Activated T-helper 9 cell treated with anti-CD3 and anti-CD28 coated beads, Interleukin-2, amount 50 U/mL, for 16 hours (primary cell): Measurements from ENCODE around the gene STXBP5L.
"Not testable (repeated sequence)": the region's sequence is repeated elsewhere in the genome, so short reads cannot be mapped to it uniquely, and the experiment has no call there.

ENCODE experiments used
- DNase-seq: peaks from one replicate; pipeline ENCODE4 v3.0.0-alpha.2; 2020; ENCODE audit warnings: low read depth

Gene STXBP5L

DNA sequence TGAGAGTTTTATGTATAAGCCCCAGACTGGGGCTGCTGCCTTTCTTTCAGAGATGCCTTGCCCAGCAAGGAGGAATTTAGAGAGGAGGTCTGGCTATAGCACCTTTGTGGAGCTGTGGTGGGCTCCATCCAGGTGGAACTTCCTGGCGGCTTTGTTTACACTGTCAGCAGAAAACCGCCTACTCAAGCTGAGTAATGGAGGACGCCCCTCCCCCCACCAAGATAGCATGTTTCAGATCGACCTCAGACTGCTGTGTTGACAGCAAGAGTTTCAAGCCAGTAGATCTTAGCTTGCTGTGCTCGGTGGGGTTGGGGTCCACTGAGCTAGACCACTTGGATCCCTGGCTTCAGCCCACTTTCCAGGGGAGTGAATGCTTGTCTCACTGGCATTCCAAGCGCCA is 155.6 kb downstream of the STXBP5L start:
- no peak for DNase-seq

- DNase-seq, result no peak
Observed at GRCh38 chr3:121064121-121064520, 156.1 kb downstream of the STXBP5L start.

GRCh38 chr3:121072133-121072532 is 164.1 kb downstream of the STXBP5L start:
- no peak for DNase-seq

DNA sequence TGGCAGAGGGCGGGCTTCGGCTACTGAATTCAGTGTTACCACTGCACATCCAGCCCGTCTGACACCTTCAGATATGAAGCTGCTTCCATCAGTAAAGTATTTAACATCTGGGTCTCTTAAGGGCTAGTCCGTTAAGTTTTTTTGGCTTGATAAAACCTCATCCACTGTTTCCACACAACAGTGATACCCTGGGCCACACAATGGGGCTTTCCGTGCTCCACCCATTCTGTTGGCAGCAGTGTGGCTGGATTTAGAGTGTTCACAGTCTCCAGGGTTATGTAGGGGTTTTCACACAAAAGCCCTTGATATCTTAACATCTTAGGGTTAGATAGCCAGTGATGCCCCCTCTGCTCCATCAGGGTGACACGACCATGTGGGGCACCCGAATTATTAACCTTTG is 165.0 kb downstream of the STXBP5L start:
- no peak for DNase-seq

GRCh38 chr3:121075191-121075590 is 167.2 kb downstream of the STXBP5L start:
- no peak for DNase-seq

DNA sequence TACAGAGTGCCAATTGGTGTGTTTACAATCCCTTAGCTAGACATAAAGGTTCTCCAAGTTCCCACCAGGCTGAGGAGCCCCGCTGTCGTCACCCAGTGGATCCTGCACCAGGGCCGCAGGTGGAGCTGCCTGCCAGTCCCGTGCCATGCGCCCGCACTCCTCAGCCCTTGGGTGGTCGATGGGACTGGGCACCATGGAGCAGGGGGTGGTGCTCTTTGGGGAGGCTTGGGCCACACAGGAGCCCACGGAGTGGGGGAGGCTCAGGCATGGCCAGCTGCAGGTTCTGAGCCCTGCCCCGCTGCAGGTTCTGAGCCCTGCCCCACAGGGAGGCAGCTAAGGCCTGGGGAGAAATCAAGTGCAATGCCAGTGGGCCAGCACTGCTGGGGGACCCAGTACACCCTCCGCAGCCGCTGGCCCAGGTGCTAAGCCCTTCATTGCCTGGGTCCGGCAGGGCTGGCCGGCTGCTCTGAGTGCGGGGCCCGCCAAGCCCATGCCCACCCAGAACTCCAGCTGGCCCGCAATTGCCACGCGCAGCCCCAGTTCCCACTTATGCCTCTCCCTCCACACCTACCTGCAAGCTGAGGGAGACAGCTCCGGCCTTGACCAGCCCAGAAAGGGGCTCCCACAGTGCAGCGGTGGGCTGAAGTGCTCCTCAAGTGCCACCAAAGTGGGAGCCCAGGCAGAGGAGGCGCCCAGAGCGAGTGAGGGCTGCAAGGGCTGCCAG is 170.5 kb downstream of the STXBP5L start:
- DNase-seq, result not testable (repeated sequence)

DNA sequence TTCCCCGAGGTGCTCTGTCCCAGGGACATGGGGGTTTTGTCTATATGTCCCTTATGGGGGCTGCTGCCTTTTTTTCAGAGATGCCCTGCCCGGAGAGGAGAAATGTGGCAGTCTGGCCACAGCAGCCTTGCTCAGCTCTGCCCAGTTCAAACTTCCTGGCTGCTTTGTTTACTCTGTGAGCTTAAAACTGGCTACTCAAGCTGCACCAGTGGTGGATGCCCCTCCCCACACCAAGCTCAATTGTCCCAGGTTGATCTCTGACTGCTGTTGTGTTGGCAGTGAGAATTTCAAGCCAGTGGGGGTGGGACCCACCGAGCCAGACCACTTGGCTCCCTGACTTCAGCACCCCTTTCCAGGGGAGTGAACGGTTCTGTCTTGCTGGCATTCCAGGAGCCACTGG is 188.9 kb downstream of the STXBP5L start:
- no peak for DNase-seq

GRCh38 chr3:121111086-121111485 is 203.1 kb downstream of the STXBP5L start:
- not testable (repeated sequence) for DNase-seq

- DNase-seq, result no peak
Observed at GRCh38 chr3:121111914-121112612, 204.1 kb downstream of the STXBP5L start.

- no peak for DNase-seq
Observed at GRCh38 chr3:121126033-121126706, 218.2 kb downstream of the STXBP5L start.

DNA sequence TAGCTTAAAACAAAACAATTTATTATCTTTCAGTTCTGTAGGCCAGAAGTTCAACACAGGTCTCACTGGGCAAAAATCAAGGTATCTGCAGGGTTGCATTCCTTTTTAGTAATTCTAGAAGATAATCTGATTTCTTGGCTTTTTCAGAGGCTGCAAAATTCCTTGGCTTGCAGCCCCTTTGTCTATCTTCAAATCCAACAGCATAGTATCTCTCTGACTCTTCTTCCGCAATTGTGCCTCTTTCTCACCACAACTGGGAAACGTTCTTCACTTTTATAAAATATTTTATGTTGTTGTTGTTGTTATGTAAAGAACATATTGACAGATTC is 218.7 kb downstream of the STXBP5L start:
- DNase-seq, result no peak

- no peak for DNase-seq
Observed at GRCh38 chr3:121152573-121152972, 244.6 kb downstream of the STXBP5L start.

DNA sequence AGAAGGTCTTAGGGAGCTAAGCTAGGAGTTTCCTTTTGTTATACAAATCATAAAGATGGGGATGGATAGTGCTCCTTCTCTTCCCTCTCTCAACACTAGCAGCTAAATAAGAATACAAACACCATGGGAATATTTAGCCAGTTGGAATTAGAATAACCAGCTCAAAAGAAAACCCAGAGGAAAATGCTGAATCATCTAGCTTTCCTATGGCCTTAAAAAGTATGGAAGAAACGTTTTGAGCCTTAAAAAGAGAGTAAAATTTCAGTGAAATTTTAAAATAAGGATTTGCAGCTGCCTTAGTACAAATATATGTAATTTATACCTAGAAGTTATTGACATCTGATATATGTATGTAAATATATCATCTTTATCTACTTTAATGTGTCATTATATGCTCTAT is 245.8 kb downstream of the STXBP5L start:
- no peak for DNase-seq

DNA sequence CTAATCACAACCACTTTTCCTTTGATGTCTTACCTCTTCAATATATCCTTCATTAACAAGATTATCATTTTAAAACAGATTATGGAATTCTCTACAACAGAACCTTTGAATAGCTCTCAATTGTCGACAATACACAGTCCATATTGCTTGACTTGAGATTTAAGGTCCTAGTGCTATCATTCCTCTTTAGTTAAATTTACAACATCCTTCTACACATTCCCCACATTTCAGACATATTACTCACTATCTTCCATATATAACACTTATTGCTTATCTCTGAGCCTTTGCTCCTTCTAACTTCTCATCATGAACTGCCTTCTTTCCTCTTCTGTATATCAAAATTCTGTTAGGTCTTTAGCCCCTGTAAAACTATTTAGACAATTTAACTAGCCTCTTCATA is 247.0 kb downstream of the STXBP5L start:
- no peak for DNase-seq

DNA sequence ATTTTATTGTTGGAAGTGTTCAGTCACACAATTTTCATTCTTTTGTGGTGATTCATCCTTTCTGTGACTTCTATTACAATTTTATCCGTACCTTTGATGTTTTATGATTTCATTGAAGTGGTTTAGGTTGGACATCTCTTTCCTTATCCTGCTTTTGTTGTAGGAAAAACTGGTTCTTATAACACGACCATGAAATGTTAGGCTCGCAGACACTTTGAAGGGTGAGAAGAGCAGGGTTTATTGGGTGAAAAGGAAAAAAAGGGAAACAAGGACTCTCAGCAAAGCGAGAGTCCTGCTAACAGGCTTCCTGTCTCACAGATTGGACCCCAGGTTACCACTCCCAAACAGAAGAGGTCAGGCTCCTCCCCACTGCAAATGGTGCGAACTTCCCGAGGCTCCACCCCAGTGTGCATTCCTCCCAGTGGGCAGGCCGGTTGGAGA is 257.4 kb downstream of the STXBP5L start:
- no peak for DNase-seq

DNA sequence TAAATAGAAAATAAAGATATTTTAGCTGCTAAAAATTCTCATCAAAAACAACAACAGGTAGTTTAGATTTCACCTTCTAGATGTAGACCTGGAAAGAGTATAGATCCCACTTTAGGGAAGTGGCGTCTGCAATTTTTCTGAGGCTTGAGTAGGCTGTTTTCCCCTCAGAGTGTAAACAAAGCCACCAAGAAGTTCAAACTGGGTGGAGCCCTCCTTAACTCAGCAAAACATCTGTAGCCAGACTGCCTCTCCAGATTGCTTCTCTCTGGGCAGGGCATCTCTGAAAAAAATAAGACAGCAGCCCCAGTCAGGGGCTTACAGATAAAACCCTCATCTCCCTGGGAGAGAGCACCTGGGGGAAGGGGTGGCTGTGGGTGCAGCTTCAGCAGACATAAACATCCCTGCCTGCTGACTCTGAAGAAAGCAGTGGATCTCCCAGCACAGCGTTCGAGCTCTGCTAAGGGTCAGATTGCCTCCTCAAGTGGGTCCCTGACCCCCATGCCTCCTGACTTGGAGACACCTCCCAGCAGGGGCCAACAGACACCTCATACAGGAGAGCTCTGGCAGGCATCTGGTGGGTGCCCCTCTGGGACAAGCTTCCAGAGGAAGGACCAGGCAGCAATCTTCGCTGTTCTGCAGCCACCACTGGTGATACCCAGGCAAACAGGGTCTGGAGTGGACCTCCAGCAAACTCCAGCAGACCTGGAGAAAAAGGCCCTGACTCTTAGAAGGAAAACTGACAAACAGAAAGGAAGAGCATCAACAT is 259.6 kb downstream of the STXBP5L start:
- DNase-seq, result no peak

DNA sequence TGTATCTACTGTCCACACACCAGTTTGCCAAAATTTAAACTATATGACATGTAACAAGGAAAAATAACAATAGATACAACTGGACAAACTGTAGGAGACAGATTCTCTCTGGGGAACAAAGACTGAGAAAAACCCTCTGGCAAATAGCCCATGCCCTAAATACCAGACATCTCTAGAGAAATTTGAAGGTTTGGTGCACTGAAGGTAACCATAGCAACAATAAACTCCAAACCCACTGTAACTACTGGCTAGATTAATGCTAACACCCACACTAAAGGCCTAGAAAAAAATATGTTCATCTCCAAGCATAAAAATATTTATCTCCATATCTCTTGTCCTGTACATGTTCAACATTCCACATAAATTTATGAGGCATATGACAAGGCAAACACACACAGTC is 267.1 kb downstream of the STXBP5L start:
- no peak for DNase-seq

- DNase-seq, result not testable (repeated sequence)
Observed at GRCh38 chr3:121190626-121191025, 282.6 kb downstream of the STXBP5L start.

GRCh38 chr3:121202573-121202972 is 294.6 kb downstream of the STXBP5L start:
- DNase-seq, result no peak

DNA sequence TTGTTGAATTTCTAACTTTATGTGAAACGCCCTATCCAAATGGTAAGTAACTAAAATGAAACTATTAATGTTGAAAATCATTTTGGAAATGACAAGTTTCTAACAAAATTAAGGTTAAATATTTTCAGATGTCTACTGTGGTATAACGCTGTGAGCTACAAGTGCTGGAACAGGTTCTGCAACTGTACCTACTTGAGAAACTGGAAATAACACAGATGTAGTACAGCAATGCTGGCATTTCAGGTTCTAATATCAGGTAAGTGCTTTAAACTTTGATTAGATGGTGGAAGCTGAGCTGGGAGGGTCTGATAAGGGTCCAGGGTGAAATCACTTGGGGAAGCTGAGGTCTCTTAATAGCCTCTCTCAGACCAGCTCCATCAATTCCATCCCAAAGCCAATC is 315.1 kb downstream of the STXBP5L start:
- no peak for DNase-seq

DNA sequence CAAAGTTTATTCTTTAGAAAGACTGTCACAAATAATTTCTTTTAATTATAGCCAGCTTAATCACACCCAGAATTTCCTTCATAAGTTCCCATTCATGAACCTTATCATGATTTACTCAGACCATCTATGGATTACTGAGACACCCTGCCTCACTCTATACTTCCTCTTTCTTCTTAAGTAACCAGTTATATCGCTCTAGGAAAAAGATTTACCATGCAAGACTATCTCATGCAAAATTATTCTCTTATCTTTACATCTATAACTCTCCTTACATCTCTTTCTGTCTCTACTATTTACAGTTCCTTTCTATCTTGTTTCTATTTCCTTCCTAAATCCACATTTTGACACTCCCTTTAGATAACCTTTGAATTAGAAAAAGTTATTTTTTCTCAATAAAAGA is 321.0 kb downstream of the STXBP5L start:
- DNase-seq, result no peak

GRCh38 chr3:121230194-121230593 is 322.2 kb downstream of the STXBP5L start:
- DNase-seq, result not testable (repeated sequence)

GRCh38 chr3:121231872-121232271 is 323.9 kb downstream of the STXBP5L start:
- DNase-seq, result no peak
